Mesodermal cell (in vitro differentiated cells): ENCODE results near the gene EFR3B.

Source experiments
- H3K27ac ChIP-seq: 2 replicates; pipeline ENCODE4 v1.7.0; 2013; ENCODE audit warnings: mild to moderate bottlenecking, low read depth, low read length, moderate library complexity; ENCODE audit not compliant: severe bottlenecking
- H3K36me3 ChIP-seq: 2 replicates; pipeline ENCODE4 v1.7.1; 2013; ENCODE audit warnings: mild to moderate bottlenecking, low read length, moderate library complexity; ENCODE audit not compliant: control insufficient read depth, insufficient read depth
- H3K4me1 ChIP-seq: one replicate; pipeline ENCODE4 v1.7.1; 2013; ENCODE audit warnings: mild to moderate bottlenecking, low read length; ENCODE audit not compliant: insufficient read depth, control insufficient read depth, poor library complexity, severe bottlenecking
- H3K4me3 ChIP-seq: 2 replicates; pipeline ENCODE4 v1.7.0; 2013; ENCODE audit warnings: low read length, control low read depth, mild to moderate bottlenecking; ENCODE audit not compliant: insufficient read depth, poor library complexity, severe bottlenecking; ENCODE audit errors: extremely low read depth
- H3K9me3 ChIP-seq: 2 replicates; pipeline ENCODE4 v1.7.1; 2013; ENCODE audit warnings: mild to moderate bottlenecking, low read length, moderate library complexity; ENCODE audit not compliant: control insufficient read depth
- WGBS, 2 experiments: methylation state at CpG; one replicate each; pipeline ENCODE4 v1.1.5; 2013; ENCODE audit warnings: missing lambda C conversion rate in 2 of 2; ENCODE audit not compliant: insufficient coverage in 2 of 2; 5-methylcytosine and 5-hydroxymethylcytosine counted together

The EFR3B gene

GRCh38 chr2:25187729-25188350, 146.0 kb downstream of the EFR3B start:
- Histone ChIP-seq H3K36me3 (no peaks in the 10 kb centered on the region), H3K4me3 (no peak overlapping the region), H3K9me3 (no peaks in the 10 kb centered on the region), H3K27ac (no peak overlapping the region), H3K4me1 (peaks cover 4% of the 10 kb centered on the region)
- WGBS, 2 experiments, result 85 to 86% methylated on average over 11 of the region's 11 CpGs

DNA sequence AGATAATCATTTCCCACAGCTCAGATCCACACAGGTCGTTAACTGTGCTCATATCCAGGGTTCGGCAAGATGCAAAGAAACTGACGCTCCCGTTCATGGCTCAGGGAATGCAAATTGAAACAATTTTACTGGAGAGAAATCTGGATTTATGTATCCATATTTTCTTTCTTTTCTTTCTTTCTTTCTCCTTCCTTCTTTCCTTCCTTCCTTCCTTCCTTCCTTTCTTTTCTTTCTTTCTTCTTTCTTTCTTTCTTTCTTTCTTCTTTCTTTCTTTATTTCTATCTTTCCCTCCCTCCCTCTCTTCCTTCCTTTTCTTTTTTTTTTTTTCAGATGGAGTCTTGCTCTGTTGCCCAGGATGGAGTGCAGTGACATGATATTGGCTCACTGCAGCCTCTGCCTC, 146.5 kb downstream of the EFR3B start:
- no peak overlapping the region for H3K4me3 ChIP-seq
- H3K9me3 ChIP-seq, result no peaks in the 10 kb centered on the region
- no peak overlapping the region for H3K27ac ChIP-seq
- peaks cover 4% of the 10 kb centered on the region for H3K4me1 ChIP-seq
- no peaks in the 10 kb centered on the region for H3K36me3 ChIP-seq
- no CpG with 5 or more reads among the region's 4 CpGs for WGBS, 2 experiments

DNA sequence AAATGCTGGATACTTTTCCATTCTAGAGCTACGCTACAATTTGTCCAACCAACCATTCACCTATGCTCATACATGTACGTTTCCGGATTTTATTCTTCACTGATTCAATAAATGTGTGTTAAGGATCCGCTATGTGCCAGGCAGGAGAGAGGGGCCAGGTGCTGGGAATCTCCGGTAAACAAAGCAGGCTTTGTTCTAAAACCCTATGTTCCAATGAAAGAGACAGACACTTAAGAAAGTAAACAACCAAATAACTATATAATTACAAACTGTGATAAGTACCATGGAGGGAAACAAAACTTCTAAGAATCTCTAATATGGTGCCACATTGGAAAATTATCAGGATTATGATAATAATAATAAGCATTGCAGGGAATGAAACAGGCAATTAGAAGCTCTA, 148.7 kb downstream of the EFR3B start:
- no peaks in the 10 kb centered on the region for H3K9me3 ChIP-seq
- no peak overlapping the region for H3K4me3 ChIP-seq
- no peak overlapping the region for H3K27ac ChIP-seq
- no peaks in the 10 kb centered on the region for H3K36me3 ChIP-seq
- 100% methylated on average over 1 of the region's 5 CpGs; no CpG with 5 or more reads in 1 of the 2 experiments for WGBS, 2 experiments
- H3K4me1 ChIP-seq, result peaks cover 4% of the 10 kb centered on the region

DNA sequence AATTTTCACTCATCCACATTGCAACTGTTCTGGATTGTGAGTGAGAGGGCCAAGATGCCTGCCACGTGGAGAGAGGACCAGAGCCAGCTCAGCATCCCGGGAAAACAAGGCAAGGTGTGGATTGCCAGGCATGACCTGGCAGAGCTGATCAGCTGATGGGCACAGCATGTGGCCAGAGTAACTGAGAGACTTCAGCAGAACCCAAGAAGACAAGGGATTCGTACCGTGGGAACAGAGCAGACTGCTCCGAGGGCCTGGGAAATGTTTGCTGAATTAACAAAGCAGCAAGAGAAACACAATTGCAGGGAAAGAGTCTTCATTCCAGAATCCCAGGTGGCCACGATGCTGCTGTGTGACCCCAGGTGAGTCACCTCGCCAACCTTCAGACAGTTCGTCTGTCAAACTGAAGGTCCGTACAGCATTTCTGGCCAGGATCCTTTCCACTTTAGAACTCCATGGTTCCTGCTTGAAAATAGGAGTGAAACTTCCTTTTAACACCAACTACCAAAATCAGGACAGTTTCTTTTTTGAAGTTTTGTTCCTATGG, 152.8 kb downstream of the EFR3B start:
- WGBS, 2 experiments, result 79 to 84% methylated on average over 7 to 9 of the region's 9 CpGs
- Histone ChIP-seq H3K27ac (no peak overlapping the region), H3K4me1 (peaks cover 13% of the 10 kb centered on the region), H3K36me3 (no peaks in the 10 kb centered on the region), H3K9me3 (no peaks in the 10 kb centered on the region), H3K4me3 (no peak overlapping the region)

DNA sequence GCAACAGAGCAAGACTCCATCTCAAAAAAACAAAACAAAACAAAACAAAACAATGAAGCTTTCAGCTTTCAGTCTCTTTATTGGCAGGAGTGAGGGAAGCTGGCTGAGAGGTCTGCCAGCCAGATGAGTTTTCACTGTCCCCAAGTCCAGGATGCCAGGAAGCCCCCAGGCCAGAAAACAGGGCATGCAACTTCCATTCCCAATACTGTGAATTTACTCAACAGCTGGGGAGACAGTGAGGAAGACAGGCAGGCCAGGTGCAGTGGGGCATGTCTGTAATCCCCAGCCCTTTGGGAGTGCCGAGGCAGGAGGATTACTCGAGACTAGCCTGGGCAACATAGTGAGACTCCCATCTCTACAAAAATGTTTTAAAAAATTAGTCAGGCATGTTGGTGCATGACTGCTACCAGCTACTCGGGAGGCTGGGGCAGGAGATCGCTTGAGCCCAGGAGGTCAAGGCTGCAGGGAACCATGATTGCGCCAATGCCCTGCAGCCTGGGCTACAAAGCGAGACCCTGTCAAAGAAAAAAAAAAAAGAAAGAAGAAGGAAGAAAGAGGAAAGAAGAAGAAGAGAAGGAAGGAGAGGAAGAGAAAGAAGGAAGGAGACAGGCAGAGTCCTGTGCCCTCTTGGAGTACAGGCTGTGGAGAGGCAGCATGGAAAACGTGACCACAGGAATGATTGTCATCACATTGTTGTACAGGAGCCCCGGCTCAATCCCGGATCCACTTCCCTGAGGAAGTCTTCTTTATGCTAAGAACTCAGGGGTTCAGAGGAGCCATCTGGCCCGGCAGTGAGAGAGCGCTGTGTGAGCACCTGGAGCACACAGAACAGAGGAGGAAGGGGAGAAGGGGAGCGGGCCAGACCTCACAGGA, 155.7 kb downstream of the EFR3B start:
- peaks cover 9% of the 10 kb centered on the region for H3K4me1 ChIP-seq
- H3K4me3 ChIP-seq, result no peak overlapping the region
- no peaks in the 10 kb centered on the region for H3K36me3 ChIP-seq
- 80 to 85% methylated on average over 9 to 12 of the region's 12 CpGs for WGBS, 2 experiments
- peak overlapping the region; percentile 52 for H3K27ac ChIP-seq
- no peaks in the 10 kb centered on the region for H3K9me3 ChIP-seq

DNA sequence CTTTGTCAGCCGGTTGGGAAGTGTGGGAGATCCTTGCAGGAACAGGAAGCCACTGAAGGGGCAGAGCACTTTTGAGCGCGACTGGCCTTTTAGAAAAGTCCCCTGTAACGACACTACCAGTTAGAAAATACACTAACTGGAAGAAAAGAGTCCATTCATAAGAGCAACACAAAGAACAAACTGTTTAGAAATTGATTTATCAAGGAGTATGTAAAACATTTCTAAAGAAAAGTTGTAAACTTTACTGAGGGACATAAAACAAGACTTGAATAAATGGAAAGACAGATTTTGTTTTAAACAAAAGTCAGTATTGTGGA, 156.3 kb downstream of the EFR3B start:
- Histone ChIP-seq H3K36me3 (no peaks in the 10 kb centered on the region), H3K4me3 (no peak overlapping the region), H3K9me3 (no peaks in the 10 kb centered on the region), H3K27ac (peak overlapping the region; percentile 52), H3K4me1 (peaks cover 9% of the 10 kb centered on the region)
- WGBS, 2 experiments, result 14 to 50% methylated on average over 1 of the region's 4 CpGs

GRCh38 chr2:25198576-25198975, 156.7 kb downstream of the EFR3B start:
- Histone ChIP-seq H3K4me3 (no peak overlapping the region), H3K9me3 (no peaks in the 10 kb centered on the region), H3K4me1 (peaks cover 9% of the 10 kb centered on the region), H3K27ac (no peak overlapping the region), H3K36me3 (no peaks in the 10 kb centered on the region)
- 80% methylated on average over 1 of the region's 5 CpGs; no CpG with 5 or more reads in 1 of the 2 experiments for WGBS, 2 experiments

DNA sequence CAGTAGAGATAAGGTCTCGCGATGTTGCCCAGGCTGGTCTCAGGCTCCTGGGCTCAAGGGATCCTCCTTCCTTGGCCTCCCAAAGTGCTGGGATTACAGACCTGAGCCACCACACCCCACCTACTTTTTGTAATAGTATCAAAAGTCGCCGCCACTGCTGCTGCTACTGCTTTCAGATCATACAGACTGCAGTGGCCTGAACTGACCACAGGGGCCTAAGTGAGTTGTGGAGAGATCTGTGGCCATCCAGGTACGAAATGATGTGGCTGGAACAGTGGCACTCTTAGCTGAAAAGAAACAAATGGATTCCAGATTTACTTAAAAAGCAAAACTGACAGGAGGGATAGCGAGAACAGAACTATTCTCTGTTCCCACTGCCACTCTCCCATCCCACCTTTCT, 159.4 kb downstream of the EFR3B start:
- no peaks in the 10 kb centered on the region for H3K9me3 ChIP-seq
- H3K4me1 ChIP-seq, result peaks cover 9% of the 10 kb centered on the region
- no peaks in the 10 kb centered on the region for H3K36me3 ChIP-seq
- no peak overlapping the region for H3K4me3 ChIP-seq
- H3K27ac ChIP-seq, result no peak overlapping the region
- WGBS, 2 experiments, result 70 to 77% methylated on average over 2 to 4 of the region's 6 CpGs

GRCh38 chr2:25201794-25202193, 159.9 kb downstream of the EFR3B start:
- H3K4me3 ChIP-seq, result no peak overlapping the region
- H3K27ac ChIP-seq, result no peak overlapping the region
- H3K9me3 ChIP-seq, result no peaks in the 10 kb centered on the region
- peaks cover 9% of the 10 kb centered on the region for H3K4me1 ChIP-seq
- no peaks in the 10 kb centered on the region for H3K36me3 ChIP-seq
- 87 to 89% methylated on average over 6 of the region's 7 CpGs for WGBS, 2 experiments

- Histone ChIP-seq H3K36me3 (no peaks in the 10 kb centered on the region), H3K27ac (no peak overlapping the region), H3K9me3 (no peaks in the 10 kb centered on the region), H3K4me3 (no peak overlapping the region), H3K4me1 (peaks cover 9% of the 10 kb centered on the region)
- 94 to 95% methylated on average over 5 to 8 of the region's 11 CpGs for WGBS, 2 experiments
Observed at GRCh38 chr2:25202275-25202674, 160.4 kb downstream of the EFR3B start.
